ENCODE measurements around the gene ELAPOR1.

DNA sequence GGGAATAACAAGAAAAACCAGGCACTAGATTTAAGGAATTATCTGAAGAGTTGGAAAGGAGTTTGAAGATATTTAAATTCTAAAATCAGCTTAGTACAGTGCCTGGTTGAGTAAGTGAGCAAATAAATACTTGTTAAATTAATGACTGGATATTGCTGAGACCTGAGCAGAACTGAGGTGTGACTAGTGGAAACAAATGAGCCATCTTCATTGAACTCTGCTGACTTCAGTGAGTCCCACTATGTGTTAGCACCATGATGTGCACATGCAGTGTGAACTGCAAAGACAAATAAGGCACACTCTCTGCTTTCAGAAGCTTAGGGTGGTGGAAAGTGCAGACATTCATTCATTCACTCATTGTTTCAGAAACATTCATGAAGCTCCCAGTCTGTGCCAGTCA lies 48.7 kb downstream of the ELAPOR1 start:
- TF ChIP-seq, protein P1, sequence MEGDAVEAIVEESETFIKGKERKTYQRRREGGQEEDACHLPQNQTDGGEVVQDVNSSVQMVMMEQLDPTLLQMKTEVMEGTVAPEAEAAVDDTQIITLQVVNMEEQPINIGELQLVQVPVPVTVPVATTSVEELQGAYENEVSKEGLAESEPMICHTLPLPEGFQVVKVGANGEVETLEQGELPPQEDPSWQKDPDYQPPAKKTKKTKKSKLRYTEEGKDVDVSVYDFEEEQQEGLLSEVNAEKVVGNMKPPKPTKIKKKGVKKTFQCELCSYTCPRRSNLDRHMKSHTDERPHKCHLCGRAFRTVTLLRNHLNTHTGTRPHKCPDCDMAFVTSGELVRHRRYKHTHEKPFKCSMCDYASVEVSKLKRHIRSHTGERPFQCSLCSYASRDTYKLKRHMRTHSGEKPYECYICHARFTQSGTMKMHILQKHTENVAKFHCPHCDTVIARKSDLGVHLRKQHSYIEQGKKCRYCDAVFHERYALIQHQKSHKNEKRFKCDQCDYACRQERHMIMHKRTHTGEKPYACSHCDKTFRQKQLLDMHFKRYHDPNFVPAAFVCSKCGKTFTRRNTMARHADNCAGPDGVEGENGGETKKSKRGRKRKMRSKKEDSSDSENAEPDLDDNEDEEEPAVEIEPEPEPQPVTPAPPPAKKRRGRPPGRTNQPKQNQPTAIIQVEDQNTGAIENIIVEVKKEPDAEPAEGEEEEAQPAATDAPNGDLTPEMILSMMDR (conservative IDR thresholded peaks at IDR 0.05 in 1 of 2, IDR thresholded peaks at IDR 0.05 in 1 of 2; ENCODE audit: low read depth in 1 of 2, low read length in 2 of 2) = no peak
- no peak for TF ChIP-seq EZH2 (IDR thresholded peaks at IDR 0.05; ENCODE audit: low read length, missing control alignments)
